Loucy (cell line): Measurements from ENCODE around the gene GALNT1.

Experiments used
- EZH2phosphoT487 ChIP-seq: fragments of 200-600 bp; IDR thresholded peaks from 2 replicates; pipeline ENCODE4 v1.6.1; 2018; ENCODE audit warnings: antibody characterized with exemption, mild to moderate bottlenecking, moderate library complexity, borderline replicate concordance
- TF ChIP-seq, protein P1 (sequence below): fragments of 200-600 bp; sonication (generic); conservative IDR thresholded peaks from 2 replicates; pipeline ENCODE4 v1.5.1; 2014; ENCODE audit warnings: mild to moderate bottlenecking, antibody characterized with exemption, low read length

DNA sequence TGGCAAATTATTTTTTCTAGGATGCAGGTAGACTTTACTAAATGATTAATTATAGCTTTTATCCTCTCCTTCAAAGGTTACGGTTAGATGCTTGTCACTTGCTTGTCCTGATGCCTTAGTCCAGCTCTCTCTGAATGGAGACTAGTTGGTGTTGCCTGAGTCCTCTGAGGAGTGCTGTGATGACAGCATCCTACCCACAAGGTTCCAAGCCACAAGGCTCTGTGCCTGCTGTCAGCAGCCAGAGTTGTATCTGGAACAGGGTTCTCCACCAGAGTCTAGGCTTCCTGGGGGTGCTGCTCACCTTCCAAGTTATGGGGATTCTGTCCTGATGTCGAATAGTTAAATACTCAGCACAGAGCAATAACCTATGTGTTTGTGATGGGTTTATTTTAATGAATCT, 125.7 kb downstream of the GALNT1 start:
- TF ChIP-seq, protein P1, sequence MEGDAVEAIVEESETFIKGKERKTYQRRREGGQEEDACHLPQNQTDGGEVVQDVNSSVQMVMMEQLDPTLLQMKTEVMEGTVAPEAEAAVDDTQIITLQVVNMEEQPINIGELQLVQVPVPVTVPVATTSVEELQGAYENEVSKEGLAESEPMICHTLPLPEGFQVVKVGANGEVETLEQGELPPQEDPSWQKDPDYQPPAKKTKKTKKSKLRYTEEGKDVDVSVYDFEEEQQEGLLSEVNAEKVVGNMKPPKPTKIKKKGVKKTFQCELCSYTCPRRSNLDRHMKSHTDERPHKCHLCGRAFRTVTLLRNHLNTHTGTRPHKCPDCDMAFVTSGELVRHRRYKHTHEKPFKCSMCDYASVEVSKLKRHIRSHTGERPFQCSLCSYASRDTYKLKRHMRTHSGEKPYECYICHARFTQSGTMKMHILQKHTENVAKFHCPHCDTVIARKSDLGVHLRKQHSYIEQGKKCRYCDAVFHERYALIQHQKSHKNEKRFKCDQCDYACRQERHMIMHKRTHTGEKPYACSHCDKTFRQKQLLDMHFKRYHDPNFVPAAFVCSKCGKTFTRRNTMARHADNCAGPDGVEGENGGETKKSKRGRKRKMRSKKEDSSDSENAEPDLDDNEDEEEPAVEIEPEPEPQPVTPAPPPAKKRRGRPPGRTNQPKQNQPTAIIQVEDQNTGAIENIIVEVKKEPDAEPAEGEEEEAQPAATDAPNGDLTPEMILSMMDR, result no peak
- TF ChIP-seq EZH2phosphoT487, result no peak
